Stimulated activated CD8-positive, alpha-beta memory T cell treated with anti-CD3 and anti-CD28 coated beads, Interleukin-7, amount 100 ng/mL, for 1 hour (primary cell): ENCODE data around the gene CDCA5.
A peak's percentile ranks its signal among the peaks of the same experiment; 100 is the strongest.

Experiments
- DNase-seq, 2 donors: peaks; one replicate each; pipeline ENCODE4 v3.0.0-alpha.2; 2020; ENCODE audit warnings: low read depth in 2 of 2

CDCA5 gene

GRCh38 chr11:65045061-65045460 is 38.8 kb downstream of the CDCA5 start:
- no peak for DNase-seq

- no peak for DNase-seq
Observed at GRCh38 chr11:65043881-65044501, 39.8 kb downstream of the CDCA5 start.

- no peak for DNase-seq
Observed at GRCh38 chr11:65042891-65043290, 40.9 kb downstream of the CDCA5 start.

GRCh38 chr11:65040847-65041622 is 42.8 kb downstream of the CDCA5 start, which contains the start of gene SAC3D1:
TSS of gene SAC3D1 (plus strand) at chr11:65041210. CDS start at chr11:65041293, 83 bp downstream.
- DNase-seq = peak; percentile 58 to 67

GRCh38 chr11:65040520-65040846 is 43.4 kb downstream of the CDCA5 start:
- no peak for DNase-seq

DNA sequence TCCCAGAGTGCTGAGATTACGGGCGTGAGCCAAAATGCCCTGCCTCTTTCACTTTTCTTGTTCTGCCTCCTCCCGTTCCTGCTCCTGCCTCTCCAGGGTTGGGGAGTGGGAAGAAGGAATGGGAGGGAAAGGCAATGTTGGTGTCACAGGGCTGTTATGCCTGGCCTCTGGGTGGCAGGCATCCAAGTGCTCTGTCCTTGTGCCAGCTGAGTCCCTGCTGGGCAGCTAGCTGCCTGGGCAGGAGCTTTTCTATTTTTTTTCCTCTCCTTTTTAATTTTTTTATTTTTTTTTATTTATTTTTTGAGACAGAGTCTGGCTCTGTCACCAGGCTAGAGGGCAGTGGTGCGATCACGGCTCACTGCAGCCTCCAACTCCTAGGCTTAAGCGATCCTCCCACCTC is 46.9 kb downstream of the CDCA5 start:
- no peak for DNase-seq

- no peak for DNase-seq
Observed at GRCh38 chr11:65035579-65035978, 48.3 kb downstream of the CDCA5 start.

- DNase-seq = no peak
Observed at GRCh38 chr11:65034423-65034822, 49.4 kb downstream of the CDCA5 start.

- DNase-seq = no peak
Observed at GRCh38 chr11:65032216-65032615, 51.6 kb downstream of the CDCA5 start.
